ENCODE data around the gene PSORS1C2.

- TF ChIP-seq POLR2A (IDR thresholded peaks at IDR 0.05), result no peak
- TF ChIP-seq CTCF (IDR thresholded peaks at IDR 0.05), result no peak
Observed at GRCh38 chr6:31163922-31164321, 25.1 kb upstream of the PSORS1C2 start.
